Progenitor cell of endocrine pancreas (in vitro differentiated cells): ENCODE measurements around the gene BMPR2. TPM values are rescaled to one million over a fixed set of nuclear protein-coding genes. Genes with fewer than 3 reads are reported as not detected.
"Not testable (repeated sequence)": the region's sequence is repeated elsewhere in the genome, so short reads cannot be mapped to it uniquely, and the experiment has no call there.

ENCODE experiments used
- DNase-seq: peaks from one replicate; pipeline ENCODE4 v3.0.0; 2021; ENCODE audit warnings: low spot score; ENCODE audit not compliant: unreplicated experiment
- H3K27ac Mint-ChIP-seq: 2 replicates; pipeline ENCODE4 v1.8.0; 2021; ENCODE audit warnings: mild to moderate bottlenecking, moderate library complexity, mixed read lengths
- H3K27me3 Mint-ChIP-seq: 2 replicates; pipeline ENCODE4 v1.8.0; 2021; ENCODE audit warnings: mixed read lengths
- H3K36me3 Mint-ChIP-seq: 2 replicates; pipeline ENCODE4 v1.8.0; 2022; ENCODE audit warnings: mixed read lengths; ENCODE audit not compliant: insufficient read depth
- H3K4me1 Mint-ChIP-seq: 2 replicates; pipeline ENCODE4 v1.8.0; 2021; ENCODE audit warnings: low read depth, mixed read lengths
- H3K4me3 Mint-ChIP-seq: 2 replicates; pipeline ENCODE4 v1.8.0; 2021; ENCODE audit warnings: low read depth, mild to moderate bottlenecking, moderate library complexity, mixed read lengths
- H3K9me3 Mint-ChIP-seq: 2 replicates; pipeline ENCODE4 v1.8.0; 2021; ENCODE audit warnings: low read depth, mixed read lengths
- total RNA-seq: library from RNA; stranded (reverse); gene quantifications from 2 replicates; pipeline ENCODE4 v1.2.1, GENCODE V29; 2021
- TF ChIP-seq, protein P1 (sequence below): fragments of 200-600 bp; sonication (generic); IDR thresholded peaks from one replicate; pipeline ENCODE4 v1.5.0; 2021; ENCODE audit warnings: antibody characterized with exemption, mild to moderate bottlenecking; ENCODE audit not compliant: unreplicated experiment

The BMPR2 gene
- total RNA-seq, 1 donor from 2014 or later = 36.7 TPM

DNA sequence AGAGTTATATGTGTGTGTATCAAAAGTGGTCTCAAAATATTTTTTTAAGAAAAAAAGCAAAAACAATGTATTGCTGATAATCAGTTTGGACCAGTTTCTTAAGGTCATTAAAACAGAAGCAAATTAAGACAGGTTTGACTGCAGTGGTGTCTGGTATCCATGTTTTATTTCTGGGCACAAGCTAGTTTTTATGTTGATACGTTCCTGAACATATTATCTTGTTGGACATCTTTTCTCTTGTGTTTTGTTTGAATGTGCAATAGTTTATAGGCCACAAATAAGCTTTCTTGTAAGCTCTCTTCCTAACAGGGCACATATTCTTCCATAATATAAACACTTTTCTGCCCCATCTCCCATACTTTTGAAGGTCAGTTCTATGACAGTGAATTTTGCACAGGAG is 184.1 kb downstream of the BMPR2 start:
- TF ChIP-seq, protein P1, sequence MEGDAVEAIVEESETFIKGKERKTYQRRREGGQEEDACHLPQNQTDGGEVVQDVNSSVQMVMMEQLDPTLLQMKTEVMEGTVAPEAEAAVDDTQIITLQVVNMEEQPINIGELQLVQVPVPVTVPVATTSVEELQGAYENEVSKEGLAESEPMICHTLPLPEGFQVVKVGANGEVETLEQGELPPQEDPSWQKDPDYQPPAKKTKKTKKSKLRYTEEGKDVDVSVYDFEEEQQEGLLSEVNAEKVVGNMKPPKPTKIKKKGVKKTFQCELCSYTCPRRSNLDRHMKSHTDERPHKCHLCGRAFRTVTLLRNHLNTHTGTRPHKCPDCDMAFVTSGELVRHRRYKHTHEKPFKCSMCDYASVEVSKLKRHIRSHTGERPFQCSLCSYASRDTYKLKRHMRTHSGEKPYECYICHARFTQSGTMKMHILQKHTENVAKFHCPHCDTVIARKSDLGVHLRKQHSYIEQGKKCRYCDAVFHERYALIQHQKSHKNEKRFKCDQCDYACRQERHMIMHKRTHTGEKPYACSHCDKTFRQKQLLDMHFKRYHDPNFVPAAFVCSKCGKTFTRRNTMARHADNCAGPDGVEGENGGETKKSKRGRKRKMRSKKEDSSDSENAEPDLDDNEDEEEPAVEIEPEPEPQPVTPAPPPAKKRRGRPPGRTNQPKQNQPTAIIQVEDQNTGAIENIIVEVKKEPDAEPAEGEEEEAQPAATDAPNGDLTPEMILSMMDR = no peak
- no peaks in the 10 kb centered on the region for H3K4me1 Mint-ChIP-seq

DNA sequence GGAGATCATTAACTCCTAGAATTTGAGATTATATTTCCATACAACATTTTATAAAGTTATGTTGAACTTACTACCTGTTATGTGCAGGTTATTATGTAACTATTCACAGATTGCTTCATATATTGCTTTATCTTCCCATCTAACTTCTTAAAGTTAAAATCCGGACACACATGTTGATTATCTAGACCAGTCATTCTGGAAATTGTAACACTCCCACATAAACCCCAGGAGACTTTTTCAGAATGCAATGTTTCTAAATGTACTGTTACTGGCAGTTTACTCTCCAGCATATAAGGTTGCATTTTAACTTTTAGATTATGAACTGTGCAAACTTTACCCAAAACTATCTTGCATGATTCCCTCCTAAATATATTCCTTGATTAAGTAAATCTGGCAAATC is 188.1 kb downstream of the BMPR2 start:
- DNase-seq = no peak
- H3K27me3 Mint-ChIP-seq = no peaks in the 10 kb centered on the region
- no peak overlapping the region for H3K27ac Mint-ChIP-seq
- no peaks in the 10 kb centered on the region for H3K4me1 Mint-ChIP-seq
- H3K9me3 Mint-ChIP-seq = no peaks in the 10 kb centered on the region
- H3K4me3 Mint-ChIP-seq = no peak overlapping the region
- TF ChIP-seq, protein P1 = no peak
- H3K36me3 Mint-ChIP-seq = peaks cover 13% of the 10 kb centered on the region

More for the DNA sequence above, 184.1 kb downstream of the BMPR2 start:
- H3K27me3 Mint-ChIP-seq = no peaks in the 10 kb centered on the region
- no peak overlapping the region for H3K27ac Mint-ChIP-seq
- H3K9me3 Mint-ChIP-seq = no peaks in the 10 kb centered on the region
- peaks cover 25% of the 10 kb centered on the region for H3K36me3 Mint-ChIP-seq
- no peak overlapping the region for H3K4me3 Mint-ChIP-seq
- no peak for DNase-seq

DNA sequence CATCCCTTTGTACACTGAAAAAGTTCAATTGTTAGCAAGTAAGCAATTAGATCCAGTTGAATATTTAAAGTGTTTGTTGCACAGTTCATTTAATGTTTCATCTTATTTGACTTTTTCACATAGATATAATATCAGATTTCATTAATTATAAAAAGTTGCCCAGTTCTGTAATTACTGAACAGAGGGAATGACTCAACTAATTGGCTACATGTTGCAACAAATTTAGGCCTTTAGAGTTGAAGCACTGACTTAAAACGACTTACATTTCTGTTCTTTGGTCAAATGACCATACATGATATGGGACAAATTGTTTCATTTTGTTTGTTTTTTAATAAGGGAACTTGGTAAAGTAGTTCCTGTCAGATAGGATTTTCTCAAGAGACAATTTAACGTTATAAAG is 190.2 kb downstream of the BMPR2 start:
- H3K4me1 Mint-ChIP-seq = no peaks in the 10 kb centered on the region
- H3K9me3 Mint-ChIP-seq = no peaks in the 10 kb centered on the region
- TF ChIP-seq, protein P1 = no peak
- no peak overlapping the region for H3K27ac Mint-ChIP-seq
- no peak overlapping the region for H3K4me3 Mint-ChIP-seq
- no peak for DNase-seq
- H3K36me3 Mint-ChIP-seq = peaks cover 5% of the 10 kb centered on the region
- H3K27me3 Mint-ChIP-seq = no peaks in the 10 kb centered on the region

DNA sequence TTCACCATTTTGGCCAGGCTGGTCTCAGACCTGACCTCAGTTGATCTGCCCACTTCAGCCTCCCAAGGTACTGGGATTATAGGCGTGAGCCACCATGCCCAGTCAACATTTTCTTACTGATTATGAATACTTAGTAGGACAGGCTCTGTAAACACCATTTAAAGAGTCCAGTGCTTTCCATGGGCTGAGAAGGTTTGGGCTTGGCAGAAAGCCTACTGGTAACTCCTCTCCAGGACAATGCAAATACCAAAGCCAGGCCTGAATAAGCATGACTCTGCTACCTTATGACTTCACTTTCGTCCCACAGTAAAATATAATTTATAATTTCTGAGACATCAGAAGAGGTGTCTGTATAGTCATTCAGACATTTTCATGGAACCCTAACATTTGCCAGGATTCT is 198.4 kb downstream of the BMPR2 start:
- Mint-ChIP-seq H3K36me3 (no peaks in the 10 kb centered on the region), H3K27ac (no peak overlapping the region), H3K4me1 (peaks cover 3% of the 10 kb centered on the region), H3K4me3 (no peak overlapping the region), H3K9me3 (no peaks in the 10 kb centered on the region), H3K27me3 (no peaks in the 10 kb centered on the region)
- no peak for DNase-seq
- TF ChIP-seq, protein P1 = no peak

DNA sequence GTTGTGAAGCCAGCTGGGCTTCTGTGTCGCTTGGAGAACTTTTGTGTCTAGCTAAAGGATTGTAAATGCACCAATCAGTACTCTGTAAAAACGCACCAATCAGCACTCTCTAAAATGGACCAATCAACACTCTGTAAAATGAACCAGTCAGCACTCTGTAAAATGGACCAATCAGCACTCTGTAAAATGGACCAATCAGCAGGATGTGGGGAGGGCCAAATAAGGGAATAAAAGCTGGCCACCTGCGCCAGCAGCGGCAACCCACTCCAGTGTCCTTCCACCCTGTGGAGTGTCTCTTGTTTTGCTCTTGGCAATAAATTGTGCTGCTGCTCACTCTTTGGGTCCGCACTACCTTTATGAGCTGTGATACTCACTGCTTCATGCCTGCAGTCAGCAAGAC is 199.1 kb downstream of the BMPR2 start:
- not testable (repeated sequence) for H3K27me3 Mint-ChIP-seq, H3K4me3 Mint-ChIP-seq, H3K4me1 Mint-ChIP-seq, H3K9me3 Mint-ChIP-seq, H3K36me3 Mint-ChIP-seq, H3K27ac Mint-ChIP-seq, DNase-seq

DNA sequence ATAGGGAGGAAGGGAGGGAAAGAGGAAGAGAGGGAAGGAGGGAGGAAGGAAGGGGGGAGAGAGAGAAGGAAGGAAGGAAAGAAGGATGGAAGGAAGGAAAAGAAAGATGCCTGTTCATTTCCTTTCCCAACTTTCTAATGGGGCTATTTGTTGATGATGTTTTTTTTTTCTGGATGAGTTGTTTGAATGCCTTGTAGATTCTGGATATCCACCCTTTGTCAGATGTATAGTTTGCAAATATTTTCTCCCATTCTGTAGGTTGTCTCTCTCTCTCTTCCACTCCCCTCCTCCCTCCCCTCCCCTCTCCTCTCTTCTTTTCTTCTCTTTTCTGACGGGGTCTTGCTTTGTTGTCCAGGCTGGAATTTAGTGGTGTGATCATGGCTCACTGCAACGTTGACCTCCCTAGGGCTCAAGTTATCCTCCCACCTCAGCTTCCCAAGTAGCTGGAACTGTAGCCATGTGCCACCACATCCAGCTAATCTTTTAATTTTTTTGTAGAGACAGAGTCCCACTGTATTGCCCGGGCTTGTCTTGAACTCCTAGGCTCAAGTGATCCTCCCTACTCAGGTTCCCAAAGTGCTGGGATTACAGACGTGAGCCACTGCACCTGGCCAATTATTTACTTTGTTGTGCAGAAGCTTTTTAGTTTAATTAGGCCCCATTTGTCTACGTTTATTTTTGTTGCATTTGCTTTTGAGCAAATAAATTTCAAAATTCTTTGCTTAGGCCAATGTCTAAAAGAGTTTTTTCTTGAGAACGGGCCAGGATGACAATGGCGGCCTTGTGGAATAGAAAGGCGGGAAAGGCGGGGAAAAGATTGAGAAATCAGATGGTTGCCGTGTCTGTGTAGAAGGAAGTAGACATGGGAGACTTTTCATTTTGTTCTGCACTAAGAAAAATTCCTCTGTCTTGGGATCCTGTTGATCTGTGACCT is 201.4 kb downstream of the BMPR2 start:
- Mint-ChIP-seq H3K36me3 (no peaks in the 10 kb centered on the region), H3K27ac (no peak overlapping the region)

DNA sequence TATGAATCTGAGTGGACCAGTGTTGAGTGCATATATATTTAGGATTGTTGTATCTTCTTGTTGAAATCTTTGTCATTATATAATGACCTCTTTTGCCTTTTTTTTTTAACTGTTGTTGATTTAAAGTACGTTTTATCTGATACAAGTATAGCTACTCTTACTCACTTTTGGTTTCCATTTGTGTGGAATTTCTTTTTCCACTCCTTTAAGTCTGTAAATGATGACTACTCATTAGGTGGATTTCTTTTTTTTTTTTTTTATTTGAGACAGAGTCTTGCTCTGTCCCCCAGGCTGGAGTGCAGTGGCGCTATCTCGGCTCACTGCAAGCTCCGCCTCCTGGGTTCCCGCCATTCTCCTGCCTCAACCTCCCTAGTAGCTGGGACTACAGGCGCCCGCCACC is 206.7 kb downstream of the BMPR2 start:
- H3K4me1 Mint-ChIP-seq, H3K27ac Mint-ChIP-seq, H3K36me3 Mint-ChIP-seq, H3K9me3 Mint-ChIP-seq, DNase-seq, H3K4me3 Mint-ChIP-seq, H3K27me3 Mint-ChIP-seq: not testable (repeated sequence)

More for the DNA sequence above, 201.4 kb downstream of the BMPR2 start:
- Mint-ChIP-seq H3K9me3 (peaks cover under 1% of the 10 kb centered on the region), H3K4me1 (peaks cover 3% of the 10 kb centered on the region), H3K27me3 (no peaks in the 10 kb centered on the region), H3K4me3 (no peak overlapping the region)
- DNase-seq = no peak
- TF ChIP-seq, protein P1 = no peak
